HG02981 (cell line): ENCODE measurements around the gene FBP1.

Experiments used
- ATAC-seq: cut with Tn5 transposase; IDR thresholded peaks from one replicate; pipeline ENCODE4 v1.9.1; 2021; ENCODE audit warnings: mild to moderate bottlenecking, moderate library complexity; ENCODE audit not compliant: unreplicated experiment

FBP1 gene

DNA sequence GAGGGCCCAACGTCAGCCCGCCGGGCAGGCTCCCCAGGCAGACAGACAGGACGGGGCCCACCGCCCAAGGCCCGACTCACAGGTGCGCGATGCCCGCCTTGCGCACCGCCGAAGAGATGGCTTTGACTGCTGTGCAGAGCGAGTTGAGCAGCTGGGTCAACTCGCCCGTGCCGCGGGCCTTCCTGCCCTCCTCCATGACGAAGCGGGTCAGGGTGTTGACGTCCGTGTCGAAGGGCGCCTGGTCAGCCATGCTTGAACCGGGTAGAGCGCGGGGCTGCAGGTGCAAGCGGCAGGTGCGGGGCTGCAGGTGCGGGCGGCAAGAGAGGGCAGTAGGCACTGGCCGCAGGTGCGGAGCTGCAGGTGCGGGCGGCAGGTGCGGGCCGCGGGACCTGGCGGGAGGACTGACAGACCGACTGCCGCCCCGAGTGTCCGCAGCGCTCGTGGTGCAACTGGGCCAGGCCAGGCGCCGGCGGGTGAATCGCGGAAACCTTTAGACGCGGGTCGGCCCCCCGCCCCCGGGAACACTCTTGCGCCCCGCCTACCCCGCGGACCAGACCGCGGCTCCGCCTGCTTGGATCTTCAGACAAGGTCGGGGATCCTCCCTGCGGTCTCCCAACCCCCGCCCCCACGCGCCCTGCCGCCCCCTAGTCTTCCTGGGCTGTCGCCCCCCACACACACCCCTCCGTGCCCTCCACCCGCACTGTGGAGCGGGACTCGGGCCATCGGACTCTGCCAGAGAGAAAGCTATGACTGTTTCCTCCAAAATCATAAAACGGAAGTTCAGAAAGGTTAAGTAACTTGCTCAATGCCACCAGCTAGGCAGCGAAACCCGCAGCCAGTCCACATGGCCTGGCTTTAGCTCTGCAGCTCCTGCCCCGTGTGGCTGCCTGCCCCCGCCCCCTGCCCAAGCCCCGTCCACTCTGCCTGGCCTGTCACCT is at the start of gene FBP1:
Gene FBP1 (minus strand): TSS at position 458 of the 938 bp plus-strand sequence. CDS start 208 bp downstream, at position 250.
- no peak for ATAC-seq

GRCh38 chr9:94687451-94687850 is 48.1 kb upstream of the FBP1 start:
- ATAC-seq, result no peak

DNA sequence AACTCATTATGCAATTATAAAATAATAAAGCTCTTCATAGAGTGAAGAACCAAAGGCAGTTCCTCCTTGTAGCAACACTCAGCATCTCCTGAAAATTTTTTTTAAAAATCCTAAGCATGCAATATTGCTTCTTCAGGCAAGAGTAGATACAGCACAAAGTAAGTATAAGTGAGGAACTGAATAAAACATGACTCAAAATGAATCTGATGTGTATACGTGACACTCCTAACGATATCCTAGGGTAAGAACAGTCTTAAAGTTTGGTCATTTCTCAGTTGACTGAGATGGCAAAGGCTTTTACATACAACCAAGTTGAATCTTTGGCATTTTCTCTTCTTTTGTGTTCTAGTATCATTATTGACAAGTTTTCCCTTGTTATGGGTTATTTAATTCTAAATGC is 46.0 kb upstream of the FBP1 start:
- no peak for ATAC-seq

DNA sequence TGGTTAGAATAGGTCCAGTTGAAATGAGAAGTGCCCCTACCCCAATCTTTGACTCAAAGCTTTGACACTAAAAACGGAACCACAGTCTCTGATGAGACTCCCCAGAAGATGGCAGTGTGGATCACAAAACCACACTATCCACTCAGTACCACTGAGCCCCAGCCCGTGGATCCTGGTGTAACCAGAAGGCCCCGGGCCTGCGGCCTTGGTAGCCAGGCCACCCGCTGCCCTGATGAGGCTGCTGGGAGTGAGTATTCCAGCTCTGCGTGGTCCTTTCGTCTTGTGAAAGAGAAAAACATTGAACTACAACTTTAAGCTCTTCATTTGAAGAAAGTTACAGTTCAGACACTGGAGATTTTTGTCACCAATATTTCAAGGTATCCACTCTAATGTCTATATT is 42.2 kb upstream of the FBP1 start:
- no peak for ATAC-seq

GRCh38 chr9:94680621-94681020 is 41.3 kb upstream of the FBP1 start:
- ATAC-seq, result no peak

DNA sequence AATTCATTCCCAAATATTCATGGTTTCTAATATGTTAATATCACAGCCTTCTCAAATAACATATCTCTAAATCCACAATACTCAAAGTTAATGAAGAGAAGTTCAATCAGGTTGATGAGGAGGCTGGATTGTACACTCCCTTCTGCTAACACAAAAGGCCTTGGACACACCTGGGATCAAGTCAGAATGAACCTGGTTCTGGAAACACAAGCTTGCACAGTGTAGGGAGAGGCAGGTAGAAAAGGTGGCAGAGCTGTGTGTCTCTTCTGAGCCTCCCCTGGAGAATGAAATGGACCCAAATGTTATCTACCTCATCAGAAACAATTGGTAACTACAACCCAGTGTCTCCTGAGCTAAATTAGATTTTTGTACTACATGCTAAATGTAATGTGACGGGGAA is 40.7 kb upstream of the FBP1 start:
- no peak for ATAC-seq

DNA sequence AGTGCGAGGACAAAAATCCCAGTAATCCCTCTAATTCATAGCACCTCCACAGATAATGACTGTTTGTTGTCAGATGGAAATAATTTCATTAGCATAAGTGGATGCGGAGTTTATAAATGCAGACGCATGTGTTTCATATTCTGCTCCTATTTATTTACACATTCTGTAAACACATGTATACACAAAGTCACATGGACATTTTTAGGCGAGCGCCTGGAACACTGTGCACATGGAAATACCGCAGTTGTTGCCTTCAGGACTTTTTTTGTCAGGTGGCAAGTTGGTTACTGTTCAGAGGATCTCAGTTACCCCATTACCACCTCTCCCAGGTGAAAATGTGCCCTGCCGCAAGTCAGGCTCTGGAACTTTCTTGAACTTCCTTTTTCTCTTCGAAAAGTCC is 40.3 kb upstream of the FBP1 start:
- no peak for ATAC-seq

- ATAC-seq, result no peak
Measured at GRCh38 chr9:94677929-94678328, 38.6 kb upstream of the FBP1 start.

DNA sequence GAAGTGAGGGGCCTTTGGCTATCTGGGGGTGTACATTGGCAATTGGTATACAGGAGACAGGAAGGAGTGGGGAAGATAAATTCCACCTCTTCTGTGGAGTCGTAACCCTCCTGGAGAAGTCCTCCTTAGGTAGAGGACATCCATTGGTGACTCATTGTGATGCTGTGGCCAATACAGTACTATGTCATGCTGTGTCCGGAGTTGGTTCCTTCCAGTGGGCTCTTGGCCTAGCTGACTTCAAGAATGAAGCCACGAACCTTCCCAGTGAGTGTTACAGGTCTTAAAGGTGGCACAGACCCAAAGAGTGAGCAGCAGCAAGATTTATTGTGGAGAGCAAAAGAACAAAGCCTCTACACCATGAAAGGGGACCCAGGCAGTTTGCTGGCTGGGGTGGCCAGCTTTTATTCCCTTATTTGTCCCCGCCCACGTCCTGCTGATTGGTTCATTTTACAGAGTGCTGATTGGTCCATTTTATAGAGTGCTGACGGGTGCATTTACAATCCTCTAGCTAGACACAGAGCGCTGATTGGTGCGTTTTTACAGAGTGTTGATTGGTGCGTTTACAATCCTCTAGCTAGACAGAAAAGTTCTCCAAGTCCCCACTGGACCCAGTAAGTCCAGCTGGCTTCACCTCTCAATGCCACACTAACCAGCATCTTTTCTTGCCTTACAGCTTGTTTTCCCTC is 37.3 kb upstream of the FBP1 start:
- ATAC-seq, result no peak

DNA sequence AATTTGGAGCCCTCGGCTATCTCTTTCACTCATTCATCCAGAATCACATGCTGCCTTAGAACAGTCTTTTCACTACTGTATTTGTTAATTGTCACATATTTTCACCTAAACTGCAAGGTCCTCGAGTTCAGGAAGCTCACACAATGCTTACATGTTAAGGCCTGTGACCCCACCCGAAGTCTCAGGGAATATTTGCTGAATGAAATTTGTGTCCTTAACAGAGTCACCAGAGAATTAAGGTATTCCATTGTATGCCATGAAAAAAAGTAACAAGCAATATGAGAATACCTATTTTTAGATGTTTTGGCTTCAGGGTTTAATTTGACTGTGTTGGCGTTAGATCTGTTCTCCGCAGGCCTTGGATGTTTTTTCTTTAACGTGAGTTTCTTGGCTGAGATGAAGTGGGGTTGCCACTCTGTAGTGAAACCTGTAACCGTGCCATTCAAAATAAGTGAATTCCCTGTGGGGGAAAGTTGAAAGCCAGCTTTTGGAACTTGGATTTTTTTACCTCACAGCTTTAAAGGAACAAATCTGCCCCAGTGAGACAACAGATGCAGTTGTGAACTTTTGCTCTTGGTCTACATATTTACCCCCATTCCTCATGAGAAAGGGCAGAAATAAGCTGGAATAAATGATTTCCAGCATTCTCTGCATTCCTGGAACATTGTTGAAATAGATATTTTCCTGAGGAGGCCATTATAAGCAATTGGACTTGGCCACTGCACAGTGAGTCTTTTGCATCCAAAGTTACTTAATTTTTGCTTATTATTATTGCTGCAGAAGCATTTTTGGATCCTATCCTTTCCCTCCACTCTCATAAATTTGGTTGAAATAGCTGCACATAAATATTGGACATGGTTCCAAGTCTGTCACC is 35.9 kb upstream of the FBP1 start:
- no peak for ATAC-seq

GRCh38 chr9:94672811-94673487 is 33.6 kb upstream of the FBP1 start:
- ATAC-seq, result no peak

GRCh38 chr9:94668928-94669729 is 29.8 kb upstream of the FBP1 start:
- ATAC-seq, result peak; percentile 51

GRCh38 chr9:94668418-94668927 is 29.2 kb upstream of the FBP1 start:
- ATAC-seq, result no peak

- ATAC-seq, result no peak
Measured at GRCh38 chr9:94666364-94667099, 27.2 kb upstream of the FBP1 start.

DNA sequence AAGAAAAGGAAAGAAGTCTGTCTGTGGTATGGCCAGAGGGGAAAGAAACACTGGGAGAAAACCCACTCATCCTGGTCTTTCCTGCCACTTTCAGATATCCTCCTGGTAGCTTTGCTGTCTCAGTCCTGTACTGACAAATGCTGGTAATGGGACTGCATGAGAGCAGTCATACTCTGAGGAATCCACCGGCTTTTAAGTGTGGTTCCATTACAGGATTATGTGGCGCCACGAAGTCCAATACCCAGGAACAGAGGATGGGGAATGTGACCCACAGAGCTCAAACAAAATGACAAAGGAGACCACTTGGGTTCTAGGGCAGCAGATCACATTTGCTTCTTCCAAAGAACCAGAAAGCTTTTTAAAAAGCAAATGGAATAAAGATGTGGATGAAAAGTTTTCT is 26.3 kb upstream of the FBP1 start:
- no peak for ATAC-seq

GRCh38 chr9:94664801-94665200 is 25.5 kb upstream of the FBP1 start:
- no peak for ATAC-seq

GRCh38 chr9:94663640-94664039 is 24.3 kb upstream of the FBP1 start:
- no peak for ATAC-seq

GRCh38 chr9:94663140-94663539 is 23.8 kb upstream of the FBP1 start:
- no peak for ATAC-seq
